ENCODE measurements around the gene TRIM9.

The TRIM9 gene

DNA sequence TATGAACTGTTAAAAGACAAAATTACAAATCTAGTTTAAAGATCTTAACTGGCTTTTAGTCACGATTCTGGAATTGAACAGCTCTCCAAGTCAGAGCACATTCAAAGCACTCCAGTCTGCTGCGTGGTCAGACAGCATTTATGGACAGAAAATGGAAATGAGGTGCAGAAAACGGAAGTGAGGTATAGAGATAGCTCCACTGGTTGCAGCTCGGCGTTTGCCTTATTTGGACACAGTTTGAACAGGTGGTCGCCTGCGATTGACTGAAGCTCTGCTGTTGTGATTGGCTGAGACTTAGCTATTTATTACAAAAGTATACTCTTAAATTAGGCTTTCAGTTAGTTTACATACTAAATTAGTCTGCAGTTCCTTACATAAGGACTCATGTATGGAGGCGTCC lies 28.3 kb downstream of the TRIM9 start:
- H3K27ac ChIP-seq (ENCODE audit: low read length), result no peak overlapping the region
- TF ChIP-seq EZH2 (optimal IDR thresholded peaks at IDR 0.05; ENCODE audit: low read depth, low read length), result no peak
- no peak for TF ChIP-seq EZH2phosphoT487 (IDR thresholded peaks at IDR 0.05; ENCODE audit: low read length)
- H3K4me3 ChIP-seq (ENCODE audit: low read length), result no peak overlapping the region
- H3K27me3 ChIP-seq (replicated peaks; ENCODE audit: insufficient read depth, low read length), result no peaks in the 10 kb centered on the region
- no peaks in the 10 kb centered on the region for H3K79me2 ChIP-seq (ENCODE audit: low read length)
- H3K4me1 ChIP-seq (ENCODE audit: low read length), result no peaks in the 10 kb centered on the region
- no peaks in the 10 kb centered on the region for H4K20me1 ChIP-seq (ENCODE audit: insufficient read depth, low read length)
- no peak overlapping the region for H2AFZ ChIP-seq (ENCODE audit: low read length)
- H3K9me3 ChIP-seq (replicated peaks; ENCODE audit: insufficient read depth, low read length), result no peaks in the 10 kb centered on the region
- H3K4me2 ChIP-seq (ENCODE audit: low read depth, low read length), result no peak overlapping the region
- no peaks in the 10 kb centered on the region for H3K9me2 ChIP-seq (replicated peaks; ENCODE audit: insufficient read depth, low read length)
- H3F3A ChIP-seq (ENCODE audit: insufficient read depth, low read length), result no peaks in the 10 kb centered on the region
- H3K36me3 ChIP-seq (replicated peaks; ENCODE audit: insufficient read depth, low read length), result no peaks in the 10 kb centered on the region
- H3K9ac ChIP-seq (ENCODE audit: low read length), result no peak overlapping the region
- DNase-seq, result no peak

DNA sequence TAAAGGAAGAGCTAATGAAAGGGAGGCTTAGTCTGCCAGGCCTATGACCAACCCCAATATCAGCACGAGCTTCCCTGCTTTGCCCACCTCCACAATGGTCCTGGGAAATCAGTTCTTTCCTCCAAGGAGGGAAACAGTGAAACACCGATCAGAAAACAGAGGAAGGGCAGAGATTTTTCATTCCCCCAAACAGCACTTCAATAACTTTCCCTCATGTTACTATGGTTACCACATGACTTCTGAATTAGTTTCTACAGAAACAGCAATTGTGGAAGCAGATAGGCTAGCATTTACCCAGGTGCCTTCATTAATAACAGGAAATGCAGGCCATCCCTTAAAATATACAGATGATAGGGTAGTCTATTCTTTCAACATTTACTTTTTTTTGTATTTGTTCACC lies 35.9 kb downstream of the TRIM9 start:
- Histone ChIP-seq H3K27me3 (replicated peaks; ENCODE audit: insufficient read depth, low read length) (no peaks in the 10 kb centered on the region), H3K9ac (ENCODE audit: low read length) (no peak overlapping the region), H3K9me3 (replicated peaks; ENCODE audit: insufficient read depth, low read length) (no peaks in the 10 kb centered on the region), H2AFZ (ENCODE audit: low read length) (no peak overlapping the region), H3F3A (ENCODE audit: insufficient read depth, low read length) (no peaks in the 10 kb centered on the region), H4K20me1 (ENCODE audit: insufficient read depth, low read length) (no peaks in the 10 kb centered on the region), H3K79me2 (ENCODE audit: low read length) (no peaks in the 10 kb centered on the region), H3K9me2 (replicated peaks; ENCODE audit: insufficient read depth, low read length) (no peaks in the 10 kb centered on the region), H3K4me3 (ENCODE audit: low read length) (no peak overlapping the region), H3K4me2 (ENCODE audit: low read depth, low read length) (no peak overlapping the region), H3K36me3 (replicated peaks; ENCODE audit: insufficient read depth, low read length) (no peaks in the 10 kb centered on the region), H3K4me1 (ENCODE audit: low read length) (no peaks in the 10 kb centered on the region), H3K27ac (ENCODE audit: low read length) (no peak overlapping the region)
- DNase-seq, result no peak
- no peak for TF ChIP-seq EZH2 (optimal IDR thresholded peaks at IDR 0.05; ENCODE audit: low read depth, low read length)

DNA sequence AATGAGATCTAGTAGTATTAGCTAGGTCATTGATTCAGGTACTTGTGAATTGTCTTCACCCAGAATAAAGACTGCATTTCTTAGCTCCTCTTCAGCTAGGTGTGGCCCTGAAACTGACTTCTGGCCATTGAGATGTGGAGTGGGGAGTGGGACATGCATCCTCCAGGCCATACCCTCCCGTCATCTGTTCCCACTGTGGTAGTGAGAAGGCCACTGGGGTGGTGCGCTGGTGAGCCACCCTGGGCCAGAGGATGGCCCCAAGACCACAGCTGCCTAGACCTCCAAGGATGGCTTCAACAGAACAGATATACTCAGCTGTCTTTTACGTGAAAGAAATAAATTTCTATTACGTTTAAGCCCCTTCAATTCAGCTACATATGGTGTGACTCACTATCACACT lies 36.5 kb downstream of the TRIM9 start:
- TF ChIP-seq EZH2phosphoT487 (IDR thresholded peaks at IDR 0.05; ENCODE audit: low read length) (no peak), EZH2 (optimal IDR thresholded peaks at IDR 0.05; ENCODE audit: low read depth, low read length) (no peak)
- TF ChIP-seq, protein P1, sequence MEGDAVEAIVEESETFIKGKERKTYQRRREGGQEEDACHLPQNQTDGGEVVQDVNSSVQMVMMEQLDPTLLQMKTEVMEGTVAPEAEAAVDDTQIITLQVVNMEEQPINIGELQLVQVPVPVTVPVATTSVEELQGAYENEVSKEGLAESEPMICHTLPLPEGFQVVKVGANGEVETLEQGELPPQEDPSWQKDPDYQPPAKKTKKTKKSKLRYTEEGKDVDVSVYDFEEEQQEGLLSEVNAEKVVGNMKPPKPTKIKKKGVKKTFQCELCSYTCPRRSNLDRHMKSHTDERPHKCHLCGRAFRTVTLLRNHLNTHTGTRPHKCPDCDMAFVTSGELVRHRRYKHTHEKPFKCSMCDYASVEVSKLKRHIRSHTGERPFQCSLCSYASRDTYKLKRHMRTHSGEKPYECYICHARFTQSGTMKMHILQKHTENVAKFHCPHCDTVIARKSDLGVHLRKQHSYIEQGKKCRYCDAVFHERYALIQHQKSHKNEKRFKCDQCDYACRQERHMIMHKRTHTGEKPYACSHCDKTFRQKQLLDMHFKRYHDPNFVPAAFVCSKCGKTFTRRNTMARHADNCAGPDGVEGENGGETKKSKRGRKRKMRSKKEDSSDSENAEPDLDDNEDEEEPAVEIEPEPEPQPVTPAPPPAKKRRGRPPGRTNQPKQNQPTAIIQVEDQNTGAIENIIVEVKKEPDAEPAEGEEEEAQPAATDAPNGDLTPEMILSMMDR (IDR thresholded peaks at IDR 0.05; ENCODE audit: low read length), result no peak
- H3K4me1 ChIP-seq (ENCODE audit: low read length), result no peaks in the 10 kb centered on the region
- H3K79me2 ChIP-seq (ENCODE audit: low read length), result no peaks in the 10 kb centered on the region
- no peaks in the 10 kb centered on the region for H3K9me2 ChIP-seq (replicated peaks; ENCODE audit: insufficient read depth, low read length)
- H4K20me1 ChIP-seq (ENCODE audit: insufficient read depth, low read length), result no peaks in the 10 kb centered on the region
- no peaks in the 10 kb centered on the region for H3F3A ChIP-seq (ENCODE audit: insufficient read depth, low read length)
- H3K9me3 ChIP-seq (replicated peaks; ENCODE audit: insufficient read depth, low read length), result no peaks in the 10 kb centered on the region
- no peak overlapping the region for H2AFZ ChIP-seq (ENCODE audit: low read length)
- no peak overlapping the region for H3K27ac ChIP-seq (ENCODE audit: low read length)
- H3K36me3 ChIP-seq (replicated peaks; ENCODE audit: insufficient read depth, low read length), result no peaks in the 10 kb centered on the region
- no peak overlapping the region for H3K4me2 ChIP-seq (ENCODE audit: low read depth, low read length)
- no peak overlapping the region for H3K4me3 ChIP-seq (ENCODE audit: low read length)
- no peaks in the 10 kb centered on the region for H3K27me3 ChIP-seq (replicated peaks; ENCODE audit: insufficient read depth, low read length)
- no peak for DNase-seq
- H3K9ac ChIP-seq (ENCODE audit: low read length), result no peak overlapping the region

DNA sequence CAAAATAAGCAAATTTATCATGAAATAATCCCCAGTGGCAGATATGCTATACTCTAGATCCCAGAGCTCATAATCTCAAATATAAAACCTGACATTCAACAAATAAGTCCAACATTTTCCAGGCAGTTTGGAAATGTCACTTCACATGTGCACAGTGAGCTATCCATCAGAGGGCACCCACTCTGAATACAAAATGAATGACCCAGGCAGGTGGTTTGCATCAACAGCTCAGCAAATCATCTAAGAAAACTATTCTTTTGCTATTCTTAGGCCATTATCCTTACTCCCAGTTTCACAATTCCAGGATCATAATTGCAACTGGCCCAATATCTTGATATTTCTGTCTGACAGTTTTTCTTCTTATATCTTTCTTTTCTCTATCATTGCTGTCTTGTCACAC lies 38.5 kb downstream of the TRIM9 start:
- DNase-seq, result no peak

More for the DNA sequence above, 38.5 kb downstream of the TRIM9 start:
- H4K20me1 ChIP-seq (ENCODE audit: insufficient read depth, low read length), result no peaks in the 10 kb centered on the region
- no peaks in the 10 kb centered on the region for H3K79me2 ChIP-seq (ENCODE audit: low read length)
- no peak overlapping the region for H3K27ac ChIP-seq (ENCODE audit: low read length)
- H3K9me3 ChIP-seq (replicated peaks; ENCODE audit: insufficient read depth, low read length), result no peaks in the 10 kb centered on the region
- no peaks in the 10 kb centered on the region for H3K9me2 ChIP-seq (replicated peaks; ENCODE audit: insufficient read depth, low read length)
- no peak overlapping the region for H2AFZ ChIP-seq (ENCODE audit: low read length)
- no peaks in the 10 kb centered on the region for H3K4me1 ChIP-seq (ENCODE audit: low read length)
- H3K36me3 ChIP-seq (replicated peaks; ENCODE audit: insufficient read depth, low read length), result no peaks in the 10 kb centered on the region
- H3F3A ChIP-seq (ENCODE audit: insufficient read depth, low read length), result no peaks in the 10 kb centered on the region
- H3K9ac ChIP-seq (ENCODE audit: low read length), result no peak overlapping the region
- H3K4me2 ChIP-seq (ENCODE audit: low read depth, low read length), result no peak overlapping the region
- no peak for TF ChIP-seq EZH2 (optimal IDR thresholded peaks at IDR 0.05; ENCODE audit: low read depth, low read length)
- TF ChIP-seq EZH2phosphoT487 (IDR thresholded peaks at IDR 0.05; ENCODE audit: low read length), result no peak
- TF ChIP-seq, protein P1 (IDR thresholded peaks at IDR 0.05; ENCODE audit: low read length), result no peak
- H3K27me3 ChIP-seq (replicated peaks; ENCODE audit: insufficient read depth, low read length), result no peaks in the 10 kb centered on the region
- no peak overlapping the region for H3K4me3 ChIP-seq (ENCODE audit: low read length)
